Measurements from ENCODE around the gene SCAMP1. TPM values are rescaled to one million over a fixed set of nuclear protein-coding genes. Genes with fewer than 3 reads are reported as not detected.
"Not testable (repeated sequence)": the region's sequence is repeated elsewhere in the genome, so short reads cannot be mapped to it uniquely, and the experiment has no call there.

SCAMP1 gene
- total and polyA plus RNA-seq, 9 donors: 13.6 to 38.8 (median 35.5) TPM

GRCh38 chr5:78377718-78378105, 17.3 kb downstream of the SCAMP1 start:
- TF ChIP-seq, protein P1, sequence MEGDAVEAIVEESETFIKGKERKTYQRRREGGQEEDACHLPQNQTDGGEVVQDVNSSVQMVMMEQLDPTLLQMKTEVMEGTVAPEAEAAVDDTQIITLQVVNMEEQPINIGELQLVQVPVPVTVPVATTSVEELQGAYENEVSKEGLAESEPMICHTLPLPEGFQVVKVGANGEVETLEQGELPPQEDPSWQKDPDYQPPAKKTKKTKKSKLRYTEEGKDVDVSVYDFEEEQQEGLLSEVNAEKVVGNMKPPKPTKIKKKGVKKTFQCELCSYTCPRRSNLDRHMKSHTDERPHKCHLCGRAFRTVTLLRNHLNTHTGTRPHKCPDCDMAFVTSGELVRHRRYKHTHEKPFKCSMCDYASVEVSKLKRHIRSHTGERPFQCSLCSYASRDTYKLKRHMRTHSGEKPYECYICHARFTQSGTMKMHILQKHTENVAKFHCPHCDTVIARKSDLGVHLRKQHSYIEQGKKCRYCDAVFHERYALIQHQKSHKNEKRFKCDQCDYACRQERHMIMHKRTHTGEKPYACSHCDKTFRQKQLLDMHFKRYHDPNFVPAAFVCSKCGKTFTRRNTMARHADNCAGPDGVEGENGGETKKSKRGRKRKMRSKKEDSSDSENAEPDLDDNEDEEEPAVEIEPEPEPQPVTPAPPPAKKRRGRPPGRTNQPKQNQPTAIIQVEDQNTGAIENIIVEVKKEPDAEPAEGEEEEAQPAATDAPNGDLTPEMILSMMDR (IDR thresholded peaks at IDR 0.05): no peak
- no peak for TF ChIP-seq EP300 (IDR thresholded peaks at IDR 0.05)
- no peak for TF ChIP-seq POLR2A (IDR thresholded peaks at IDR 0.05)
- DNase-seq: no peak
- Histone ChIP-seq H3K4me1 (ENCODE audit: insufficient read depth) (peaks cover 2% of the 10 kb centered on the region), H3K27me3 (no peaks in the 10 kb centered on the region), H3K4me3 (no peak overlapping the region), H3K9me3 (no peaks in the 10 kb centered on the region), H3K36me3 (no peaks in the 10 kb centered on the region), H3K27ac (no peak overlapping the region)
- 83 to 94% (median 91%) methylated on average over 4 of the region's 4 CpGs for WGBS, 3 donors
- intact Hi-C loops (cut with DNase I): no loop called here

DNA sequence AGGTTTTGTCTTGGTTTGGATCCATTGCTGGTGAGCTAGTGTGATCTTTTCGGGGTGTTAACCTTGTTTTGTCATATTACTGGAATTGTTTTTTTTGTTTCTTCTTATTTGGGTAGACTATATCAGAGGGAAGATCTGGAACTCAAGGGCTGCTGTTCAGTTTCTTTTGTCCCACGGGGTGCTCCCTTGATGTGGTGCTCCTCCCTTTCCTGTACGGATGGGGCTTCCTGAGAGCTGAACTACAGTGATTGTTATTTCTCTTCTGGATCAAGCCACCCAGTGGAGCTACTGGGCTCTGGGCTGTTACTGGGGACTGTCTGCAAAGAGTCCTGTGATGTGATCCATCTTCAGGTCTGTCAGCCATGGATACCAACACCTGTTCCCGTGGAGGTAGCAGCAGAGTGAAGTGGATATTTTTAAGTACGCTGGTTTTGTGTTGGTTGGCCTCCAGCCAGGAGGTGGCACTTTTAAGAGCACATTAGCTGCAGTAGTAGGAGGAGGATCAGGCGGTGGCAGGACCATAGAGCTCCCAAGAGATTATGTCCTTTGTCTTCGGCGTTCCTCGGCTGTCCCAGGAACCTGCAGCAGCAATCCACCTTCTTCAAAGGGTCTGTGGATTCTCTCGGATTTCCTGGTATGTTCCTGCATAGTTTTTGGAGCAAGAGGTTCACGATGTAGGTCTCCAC, 27.2 kb downstream of the SCAMP1 start:
- H3K27me3 ChIP-seq: no peaks in the 10 kb centered on the region
- no peaks in the 10 kb centered on the region for H3K9me3 ChIP-seq
- DNase-seq: no peak
- 88 to 95% (median 95%) methylated on average over 11 of the region's 11 CpGs for WGBS, 3 donors
- no peak overlapping the region for H3K4me3 ChIP-seq
- H3K36me3 ChIP-seq: no peaks in the 10 kb centered on the region
- intact Hi-C loops (cut with DNase I): no loop called here
- no peak overlapping the region for H3K27ac ChIP-seq
- no peaks in the 10 kb centered on the region for H3K4me1 ChIP-seq (ENCODE audit: insufficient read depth)
- no peak for TF ChIP-seq POLR2A (IDR thresholded peaks at IDR 0.05)
- TF ChIP-seq EP300 (IDR thresholded peaks at IDR 0.05): no peak
- TF ChIP-seq, protein P1 (IDR thresholded peaks at IDR 0.05): no peak

DNA sequence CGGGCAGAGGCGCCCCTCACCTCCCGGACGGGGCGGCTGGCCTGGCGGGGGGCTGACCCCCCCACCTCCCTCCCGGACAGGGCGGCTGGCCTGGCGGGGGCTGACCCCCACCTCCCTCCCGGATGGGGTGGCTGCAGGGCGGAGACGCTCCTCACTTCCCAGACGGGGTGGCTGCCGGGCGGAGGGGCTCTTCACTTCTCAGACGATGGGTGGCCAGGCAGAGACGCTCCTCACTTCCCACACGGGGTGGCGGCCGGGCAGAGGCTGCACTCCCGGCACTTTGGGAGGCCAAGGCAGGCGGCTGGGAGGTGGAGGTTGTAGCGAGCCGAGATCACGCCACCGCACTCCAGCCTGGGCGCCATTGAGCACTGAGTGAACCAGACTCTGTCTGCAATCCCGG, 30.9 kb downstream of the SCAMP1 start:
- H3K4me3 ChIP-seq; intact Hi-C loops (cut with DNase I); H3K4me1 ChIP-seq (ENCODE audit: insufficient read depth); H3K27me3 ChIP-seq; H3K36me3 ChIP-seq; H3K9me3 ChIP-seq; H3K27ac ChIP-seq; DNase-seq: not testable (repeated sequence)
- 96 to 97% (median 97%) methylated on average over 18 to 23 of the region's 28 CpGs for WGBS, 3 donors

DNA sequence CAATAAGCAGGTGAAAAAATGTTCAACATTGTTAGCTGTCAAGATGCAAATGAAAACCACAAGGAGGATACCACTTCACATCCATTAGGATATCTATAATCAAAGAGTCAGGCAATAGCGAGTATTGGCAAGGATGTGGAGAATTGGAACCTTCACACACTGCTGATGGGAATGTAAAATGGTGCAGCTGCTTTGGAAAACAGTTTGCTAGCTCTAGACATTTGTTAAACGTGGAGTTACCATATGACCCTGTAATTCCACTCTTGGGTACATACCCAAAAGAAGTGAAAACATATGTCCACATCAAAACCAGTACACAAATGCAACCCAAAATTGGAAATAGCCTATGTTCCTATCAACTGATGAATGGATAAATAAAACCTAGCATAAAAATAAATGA, 37.4 kb downstream of the SCAMP1 start:
- no peaks in the 10 kb centered on the region for H3K9me3 ChIP-seq
- no peak for DNase-seq
- 81 to 91% (median 90%) methylated on average over 2 of the region's 2 CpGs for WGBS, 3 donors
- no peaks in the 10 kb centered on the region for H3K4me1 ChIP-seq (ENCODE audit: insufficient read depth)
- no peaks in the 10 kb centered on the region for H3K36me3 ChIP-seq
- H3K27me3 ChIP-seq: no peaks in the 10 kb centered on the region
- no peak overlapping the region for H3K27ac ChIP-seq
- intact Hi-C loops (cut with DNase I): no loop called here
- TF ChIP-seq EP300 (IDR thresholded peaks at IDR 0.05) (no peak), POLR2A (IDR thresholded peaks at IDR 0.05) (no peak)
- TF ChIP-seq, protein P1 (IDR thresholded peaks at IDR 0.05): no peak
- H3K4me3 ChIP-seq: no peak overlapping the region

DNA sequence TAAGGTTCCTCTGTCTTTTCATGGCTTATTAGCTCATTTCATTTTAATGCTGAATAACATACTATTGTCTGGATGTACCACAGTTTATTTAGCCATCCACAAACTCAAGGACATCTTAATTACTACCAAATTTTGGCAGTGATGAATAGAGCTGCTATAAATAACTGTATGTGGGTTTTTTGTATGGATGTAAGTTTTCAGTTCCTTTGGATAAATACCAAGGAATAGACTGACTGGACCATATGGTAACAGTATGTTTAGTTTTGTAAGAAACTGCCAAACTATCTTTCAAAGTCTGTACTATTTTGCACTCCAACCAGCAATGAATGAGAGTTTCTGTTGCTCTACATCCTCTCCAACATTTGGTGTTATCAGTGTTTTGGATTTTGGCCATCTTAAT, 38.7 kb downstream of the SCAMP1 start:
- Histone ChIP-seq H3K4me1 (ENCODE audit: insufficient read depth) (no peaks in the 10 kb centered on the region), H3K27ac (no peak overlapping the region), H3K9me3 (no peaks in the 10 kb centered on the region), H3K27me3 (no peaks in the 10 kb centered on the region), H3K4me3 (no peak overlapping the region), H3K36me3 (no peaks in the 10 kb centered on the region)
- no peak for DNase-seq
- intact Hi-C loops (cut with DNase I): no loop called here
- TF ChIP-seq, protein P1 (IDR thresholded peaks at IDR 0.05): no peak
- TF ChIP-seq POLR2A (IDR thresholded peaks at IDR 0.05): no peak
- TF ChIP-seq EP300 (IDR thresholded peaks at IDR 0.05): no peak
